Small intestine (tissue), 7 donors: Measurements from ENCODE around the gene POTEG. TPM values are rescaled to one million over a fixed set of nuclear protein-coding genes. Genes with fewer than 3 reads are reported as not detected.
"Not testable (repeated sequence)": the region's sequence is repeated elsewhere in the genome, so short reads cannot be mapped to it uniquely, and the experiment has no call there.

Source experiments
- DNase-seq, 2 donors: peaks; one replicate each; pipeline versions ENCODE4 v3.0.0 to v3.0.0-alpha.2; 2013
- FAIRE-seq: peaks from 2 replicates; lab custom pipeline; 2012; peaks lifted over from hg19 to GRCh38; lab: Jason Lieb, UNC
- H3K27ac ChIP-seq, 3 donors: one replicate each; pipeline ENCODE4 v1.5.1; 2013; ENCODE audit warnings: low read length in 2 of 3, mild to moderate bottlenecking in 2 of 3, control low read depth in 1 of 3, inconsistent platforms in 1 of 3, low read depth in 1 of 3, moderate library complexity in 1 of 3
- H3K27me3 ChIP-seq, 3 donors: one replicate each; pipeline ENCODE4 v1.6.1; 2013; ENCODE audit warnings: low read length in 3 of 3, inconsistent platforms in 1 of 3; ENCODE audit not compliant: control insufficient read depth in 3 of 3, insufficient read depth in 3 of 3
- H3K36me3 ChIP-seq, 3 donors: one replicate each; pipeline ENCODE4 v1.6.1; 2013; ENCODE audit warnings: low read length in 3 of 3, inconsistent platforms in 1 of 3, low read depth in 1 of 3, mild to moderate bottlenecking in 1 of 3, moderate library complexity in 1 of 3; ENCODE audit not compliant: control insufficient read depth in 3 of 3, insufficient read depth in 2 of 3
- H3K4me1 ChIP-seq, 3 donors: one replicate each; pipeline ENCODE4 v1.6.1; 2013; ENCODE audit warnings: low read length in 2 of 3, inconsistent platforms in 1 of 3, low read depth in 1 of 3, mild to moderate bottlenecking in 1 of 3, moderate library complexity in 1 of 3; ENCODE audit not compliant: control insufficient read depth in 3 of 3, insufficient read depth in 2 of 3
- H3K4me3 ChIP-seq, 3 donors: one replicate each; pipeline ENCODE4 v1.5.1; 2013; ENCODE audit warnings: low read length in 3 of 3, control low read depth in 1 of 3, inconsistent platforms in 1 of 3, low read depth in 1 of 3, mild to moderate bottlenecking in 1 of 3, moderate library complexity in 1 of 3
- H3K9me3 ChIP-seq, 2 donors: one replicate each; pipeline ENCODE4 v1.6.1; 2013; ENCODE audit warnings: low read depth in 1 of 2, low read length in 1 of 2; ENCODE audit not compliant: control insufficient read depth in 2 of 2, insufficient read depth in 1 of 2
- WGBS, 3 donors: extraction: QIAGEN DNeasy Blood & Tissue Kit; methylation state at CpG; one replicate each; pipeline ENCODE4 v1.1.7; 2013; 5-methylcytosine and 5-hydroxymethylcytosine counted together
- polyA plus RNA-seq, 4 donors: library from polyadenylated mRNA; stranded (reverse) in 3 of 4; unstranded in 1 of 4; fragments of 200-250 nt in 3 of 4; fragments of 120-200 nt in 1 of 4; gene quantifications; one replicate each; pipeline versions ENCODE4 v1.2.1 to v1.2.3, GENCODE V29; 2013
- donor health status: healthy with polysubstance abuse.
- donor health status: control.
- donor health status: control.
- donor health status: Bipolar disorder and iron deficiency.
- donor health status: healthy.

Gene POTEG
- polyA plus RNA-seq, 4 donors = not detected

GRCh38 chr14:19362803-19363202 is 71.3 kb downstream of the POTEG start:
- H3K27ac ChIP-seq, FAIRE-seq, H3K4me3 ChIP-seq, H3K4me1 ChIP-seq, H3K36me3 ChIP-seq, H3K9me3 ChIP-seq, DNase-seq, H3K27me3 ChIP-seq: not testable (repeated sequence)
- 96 to 100% (median 97%) methylated on average over 3 to 6 of the region's 16 CpGs for WGBS, 3 donors

- H3K4me3 ChIP-seq, FAIRE-seq, H3K36me3 ChIP-seq, H3K27ac ChIP-seq, DNase-seq, H3K9me3 ChIP-seq, H3K27me3 ChIP-seq, H3K4me1 ChIP-seq: not testable (repeated sequence)
- 84 to 96% (median 89%) methylated on average over 7 to 12 of the region's 18 CpGs for WGBS, 3 donors
Measured at GRCh38 chr14:19362323-19362722, 71.8 kb downstream of the POTEG start.

GRCh38 chr14:19361636-19362253 is 72.4 kb downstream of the POTEG start:
- not testable (repeated sequence) for H3K4me1 ChIP-seq, FAIRE-seq, H3K36me3 ChIP-seq, H3K27ac ChIP-seq, DNase-seq, H3K27me3 ChIP-seq, H3K4me3 ChIP-seq, H3K9me3 ChIP-seq
- WGBS, 3 donors = 88 to 98% (median 94%) methylated on average over 6 to 22 of the region's 38 CpGs

GRCh38 chr14:19360937-19361635 is 73.1 kb downstream of the POTEG start:
- H3K36me3 ChIP-seq, FAIRE-seq, H3K27ac ChIP-seq, H3K4me3 ChIP-seq, DNase-seq, H3K27me3 ChIP-seq, H3K9me3 ChIP-seq, H3K4me1 ChIP-seq: not testable (repeated sequence)
- 92 to 100% (median 94%) methylated on average over 5 to 8 of the region's 34 CpGs for WGBS, 3 donors
